NCI-H1436 treated with DMSO at 0.1 percent for 48 hours (cell line): ENCODE data around the gene GBP7.
"Not testable (repeated sequence)": the region's sequence is repeated elsewhere in the genome, so short reads cannot be mapped to it uniquely, and the experiment has no call there.

Experiments
- DNase-seq: peaks from one replicate; lab custom pipeline; 2025; lab: John Stamatoyannopoulos, UW

The GBP7 gene

DNA sequence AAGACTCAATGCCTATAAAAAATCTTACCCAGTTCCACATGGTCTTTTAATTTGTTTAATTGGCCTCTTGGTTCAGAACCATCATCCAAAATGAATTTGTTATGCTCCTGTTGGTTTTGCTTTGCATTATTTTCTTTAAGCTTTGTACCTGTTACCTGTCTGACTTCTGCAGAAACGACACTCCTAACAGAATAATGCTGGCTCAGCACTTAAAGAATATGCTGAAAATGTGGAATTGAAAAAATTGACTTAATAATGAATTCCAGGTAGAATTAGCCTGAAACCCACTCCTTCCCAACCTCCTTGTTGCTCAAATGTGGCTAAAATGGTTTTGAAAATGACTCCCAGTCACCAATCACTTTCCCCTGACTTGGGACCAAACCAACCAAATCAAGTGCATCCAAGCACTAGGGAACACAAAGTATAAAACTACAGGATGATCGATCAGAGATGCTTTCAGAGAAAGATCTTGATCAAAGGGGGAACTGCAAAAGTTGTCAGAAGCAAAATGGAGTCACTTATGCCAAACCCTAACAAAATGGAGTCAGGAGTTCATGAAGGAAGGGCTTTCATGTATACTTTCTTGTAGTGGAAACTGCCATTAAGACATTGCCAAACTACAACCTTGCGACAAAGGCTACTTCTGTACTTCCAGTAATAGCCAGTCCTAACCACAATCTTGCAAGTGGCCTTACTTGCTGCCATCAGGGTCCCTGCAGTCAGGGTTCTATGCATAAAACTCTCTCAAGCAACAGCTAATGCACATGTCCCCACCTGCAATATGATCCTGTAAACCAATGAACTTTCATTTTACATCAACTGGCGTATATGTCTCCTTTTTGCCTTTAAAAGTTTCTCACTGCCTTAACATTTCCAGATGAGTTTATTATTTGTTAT lies 5.4 kb downstream of the GBP7 start:
- no peak for DNase-seq

DNA sequence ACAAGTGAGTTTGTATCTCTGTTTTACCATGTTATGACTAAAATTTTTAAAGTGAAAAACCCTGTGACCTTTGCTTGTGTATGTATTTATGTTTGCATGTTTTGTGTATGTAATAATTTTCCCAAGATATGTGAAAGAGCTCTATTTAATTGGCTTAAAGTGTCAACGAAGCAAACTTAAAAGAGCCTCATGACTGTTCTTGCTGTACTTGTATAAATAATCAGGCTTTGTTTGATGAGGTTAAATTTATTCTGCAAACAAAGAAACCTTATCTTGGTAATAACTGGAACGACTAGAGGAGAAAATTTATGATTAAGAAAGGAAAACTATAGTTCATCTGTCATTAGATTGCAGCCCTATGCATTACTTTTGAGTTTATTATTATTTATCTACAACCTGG lies 6.6 kb downstream of the GBP7 start:
- DNase-seq, result no peak

DNA sequence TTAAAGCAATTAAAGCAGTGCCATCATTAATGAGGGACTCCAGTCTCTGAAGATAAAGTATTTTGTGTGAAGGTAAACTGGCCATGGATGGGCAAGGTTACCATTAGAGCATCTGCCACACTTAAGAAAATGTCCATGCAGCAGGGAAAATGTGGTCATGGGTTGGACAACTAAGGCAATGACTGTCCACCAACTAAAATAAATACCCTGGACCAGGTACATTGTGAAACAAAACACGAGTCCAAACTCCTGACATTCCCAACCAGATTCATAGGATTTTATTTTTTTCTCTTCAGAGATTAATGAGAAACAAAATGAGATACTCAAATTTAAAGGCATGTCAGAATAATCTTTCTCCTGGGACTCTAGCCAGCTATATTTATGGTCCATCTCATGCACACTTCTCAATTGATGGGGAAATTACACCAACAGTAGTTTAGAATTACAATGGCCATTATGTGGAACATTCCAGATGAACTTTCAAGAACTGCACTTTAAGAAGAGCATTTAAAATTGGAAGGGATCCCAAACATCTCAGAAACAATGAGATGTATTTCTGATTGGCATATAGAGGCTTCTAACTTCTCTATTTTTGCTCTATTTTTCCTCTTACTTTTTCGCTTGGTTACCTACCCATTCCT lies 8.1 kb downstream of the GBP7 start:
- DNase-seq, result no peak

- DNase-seq, result no peak
Observed at GRCh38 chr1:89166705-89167104, 9.1 kb downstream of the GBP7 start.

- DNase-seq, result no peak
Observed at GRCh38 chr1:89165811-89166210, 10.0 kb downstream of the GBP7 start.

GRCh38 chr1:89151047-89151446 lies 24.8 kb downstream of the GBP7 start:
- no peak for DNase-seq

DNA sequence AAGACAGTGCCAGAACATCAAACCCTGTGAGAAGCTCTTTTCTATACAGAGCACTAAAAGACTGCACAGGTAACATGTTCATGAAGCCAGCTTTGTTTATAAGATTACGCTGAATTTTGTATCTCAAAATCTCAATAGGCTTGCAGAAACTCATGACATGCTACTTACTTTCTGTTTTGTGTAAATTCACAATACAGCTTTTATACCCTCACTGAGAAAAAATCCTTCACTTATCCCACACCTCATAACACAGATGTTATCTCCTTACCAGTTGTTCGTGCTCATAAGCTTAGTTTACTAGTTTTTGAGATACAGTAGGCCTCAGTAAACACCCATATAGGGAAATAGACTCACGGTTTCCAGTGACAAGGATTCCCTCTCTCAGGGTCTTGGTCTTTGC lies 25.8 kb downstream of the GBP7 start:
- DNase-seq, result no peak

GRCh38 chr1:89149229-89149628 lies 26.6 kb downstream of the GBP7 start:
- DNase-seq, result no peak

- DNase-seq, result no peak
Observed at GRCh38 chr1:89147678-89148658, 27.8 kb downstream of the GBP7 start.

DNA sequence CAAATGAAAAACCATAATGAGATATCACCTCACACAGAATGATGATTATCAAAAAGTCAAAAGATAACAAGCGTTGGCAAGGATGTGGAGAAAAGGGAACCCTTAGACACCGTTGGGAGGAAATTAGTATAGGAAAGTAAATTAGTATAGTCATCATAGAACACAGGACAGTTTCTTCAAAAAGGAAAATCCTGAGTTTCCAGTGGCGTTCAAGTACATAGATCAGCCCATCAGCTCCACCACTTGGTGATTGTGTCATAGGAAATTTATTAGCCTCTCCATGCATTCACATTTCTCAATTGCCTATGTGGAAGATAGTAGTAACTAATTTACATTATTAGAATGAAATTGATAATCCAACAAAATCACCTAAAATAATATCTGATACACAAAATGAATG lies 29.1 kb downstream of the GBP7 start:
- DNase-seq, result no peak

- DNase-seq, result no peak
Observed at GRCh38 chr1:89143484-89143883, 32.3 kb downstream of the GBP7 start.

DNA sequence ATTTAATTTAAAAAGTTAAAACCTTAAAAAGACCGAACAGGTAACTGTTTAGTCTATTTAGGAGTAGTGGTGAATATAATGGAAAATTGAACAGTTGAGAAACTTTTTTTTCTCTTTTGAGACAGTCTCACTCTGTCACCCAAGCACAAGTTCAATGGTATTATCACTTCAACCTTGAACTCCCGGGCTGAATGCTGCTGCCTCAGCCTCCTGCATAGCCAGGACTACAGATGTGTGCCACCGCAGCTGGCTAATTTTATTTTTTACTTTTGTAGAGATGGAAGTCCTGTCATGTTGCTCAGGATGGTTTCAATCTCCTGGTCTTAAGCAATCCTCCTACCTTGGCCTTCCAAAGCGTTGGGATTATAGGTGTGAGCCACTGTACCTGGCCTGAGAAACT lies 33.6 kb downstream of the GBP7 start:
- DNase-seq, result no peak

DNA sequence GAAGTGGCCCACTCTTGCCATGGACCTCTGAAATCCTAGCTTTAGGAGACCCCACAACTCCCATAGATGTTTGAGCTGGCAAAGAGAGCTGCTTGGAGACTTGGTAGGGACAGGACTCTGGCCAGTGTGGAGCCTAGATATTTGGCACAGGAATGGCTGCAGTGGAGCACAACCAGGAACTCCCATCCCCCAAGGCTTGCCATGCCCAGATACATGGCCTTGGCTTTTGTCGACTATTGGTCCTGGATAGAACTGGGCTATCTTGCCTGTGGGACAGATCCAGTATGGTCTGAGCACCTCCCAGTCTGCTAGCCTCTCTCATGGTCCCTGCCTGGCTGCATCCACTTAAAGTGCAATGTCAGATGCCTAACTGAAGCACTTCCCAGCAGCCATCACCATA lies 42.1 kb downstream of the GBP7 start:
- DNase-seq, result no peak

DNA sequence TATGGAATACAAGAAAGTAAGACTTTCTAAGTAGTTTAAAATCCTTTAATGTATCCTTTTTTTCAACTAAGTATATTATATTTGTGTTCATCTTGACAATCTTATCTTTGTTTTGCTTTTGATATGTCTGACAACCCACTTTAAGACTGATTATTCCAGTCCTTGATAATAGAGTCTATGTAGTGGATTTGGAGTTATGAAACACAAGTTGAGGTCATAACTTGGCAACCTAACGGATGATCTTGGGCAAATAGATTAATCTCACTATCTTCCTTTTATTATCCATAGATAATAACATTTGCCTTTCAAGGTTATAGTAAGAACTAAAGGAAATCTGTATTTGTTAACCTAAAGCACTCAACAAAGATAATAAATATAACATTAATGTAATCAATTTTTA lies 45.1 kb downstream of the GBP7 start:
- no peak for DNase-seq

DNA sequence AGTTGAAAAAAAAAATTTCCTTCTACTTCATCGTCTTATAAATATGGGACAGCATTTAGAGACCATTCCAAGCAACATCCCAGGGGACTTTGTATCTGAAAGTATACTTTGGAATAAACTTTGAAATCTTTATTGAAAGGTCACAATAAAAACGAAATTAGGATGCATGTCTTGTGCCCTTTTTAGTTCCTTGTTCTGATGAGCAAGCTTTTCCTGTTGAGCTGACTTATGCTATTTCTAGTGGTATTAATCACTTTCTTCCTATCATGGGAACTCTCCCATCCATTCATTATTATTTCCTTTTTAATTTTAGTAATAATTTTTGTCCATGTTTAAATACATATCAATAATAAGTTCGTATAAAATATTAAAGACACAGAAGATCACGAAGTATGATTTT lies 45.9 kb downstream of the GBP7 start:
- DNase-seq, result no peak

DNA sequence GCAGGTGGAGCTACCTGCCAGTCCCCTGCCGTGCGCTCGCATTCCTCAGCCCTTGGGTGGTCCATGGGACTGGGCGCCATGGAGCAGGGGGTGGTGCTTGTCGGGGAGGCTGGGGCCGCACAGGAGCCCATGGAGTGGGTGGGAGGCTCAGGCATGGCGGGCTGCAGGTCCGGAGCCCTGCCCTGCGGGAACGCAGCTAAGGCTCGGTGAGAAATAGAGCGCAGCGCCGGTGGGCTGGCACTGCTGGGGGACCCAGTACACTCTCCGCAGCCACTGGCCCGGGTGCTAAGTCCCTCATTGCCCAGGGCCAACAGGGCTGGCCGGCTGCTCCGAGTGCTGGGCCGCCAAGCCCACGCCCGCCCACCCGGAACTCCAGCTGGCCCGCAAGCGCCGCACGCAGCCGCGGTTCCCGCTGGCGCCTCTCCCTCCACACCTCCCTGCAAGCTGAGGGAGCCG lies 47.8 kb downstream of the GBP7 start:
- DNase-seq, result not testable (repeated sequence)

DNA sequence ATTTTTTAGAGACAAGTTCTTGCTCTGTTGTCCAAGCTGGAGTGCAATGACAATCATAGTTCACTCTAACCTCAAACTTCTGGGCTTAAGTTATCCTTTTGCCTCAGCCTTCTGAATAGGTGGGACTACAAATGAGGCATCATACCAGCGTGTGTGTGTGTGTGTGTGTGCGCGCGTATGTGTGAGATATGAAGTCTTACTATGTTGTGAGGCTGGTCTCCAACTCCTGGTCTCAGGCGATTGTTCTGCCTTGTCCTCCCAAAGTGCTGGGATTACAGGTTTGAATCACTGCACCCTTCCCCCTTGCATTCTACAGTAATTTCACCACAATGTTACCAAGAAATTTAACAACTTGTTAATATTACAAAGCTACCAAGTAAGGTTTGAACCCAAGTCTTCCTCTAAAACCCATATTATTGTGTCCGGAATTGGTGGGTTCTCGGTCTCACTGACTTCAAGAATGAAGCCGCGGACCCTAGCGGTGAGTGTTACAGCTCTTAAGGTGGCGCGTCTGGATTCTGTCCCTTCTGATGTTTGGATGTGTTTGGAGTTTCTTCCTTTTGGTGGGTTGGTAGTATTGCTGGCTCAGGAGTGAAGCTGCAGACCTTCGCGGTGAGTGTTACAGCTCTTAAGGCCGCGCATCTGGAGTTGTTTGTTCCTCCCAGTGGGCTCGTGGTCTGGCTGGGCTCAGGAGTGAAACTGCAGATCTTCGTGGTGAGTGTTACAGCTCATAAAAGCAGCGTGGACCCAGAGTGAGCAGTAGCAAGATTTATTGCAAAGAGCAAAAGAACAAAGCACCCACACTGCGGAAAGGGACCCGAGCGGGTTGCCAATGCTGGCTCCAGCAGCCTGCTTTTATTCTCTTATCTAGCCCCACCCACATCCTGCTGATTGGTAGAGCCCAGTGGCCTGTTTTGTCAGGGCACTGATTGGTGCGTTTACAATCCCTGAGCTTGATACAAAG lies 48.9 kb downstream of the GBP7 start:
- not testable (repeated sequence) for DNase-seq

DNA sequence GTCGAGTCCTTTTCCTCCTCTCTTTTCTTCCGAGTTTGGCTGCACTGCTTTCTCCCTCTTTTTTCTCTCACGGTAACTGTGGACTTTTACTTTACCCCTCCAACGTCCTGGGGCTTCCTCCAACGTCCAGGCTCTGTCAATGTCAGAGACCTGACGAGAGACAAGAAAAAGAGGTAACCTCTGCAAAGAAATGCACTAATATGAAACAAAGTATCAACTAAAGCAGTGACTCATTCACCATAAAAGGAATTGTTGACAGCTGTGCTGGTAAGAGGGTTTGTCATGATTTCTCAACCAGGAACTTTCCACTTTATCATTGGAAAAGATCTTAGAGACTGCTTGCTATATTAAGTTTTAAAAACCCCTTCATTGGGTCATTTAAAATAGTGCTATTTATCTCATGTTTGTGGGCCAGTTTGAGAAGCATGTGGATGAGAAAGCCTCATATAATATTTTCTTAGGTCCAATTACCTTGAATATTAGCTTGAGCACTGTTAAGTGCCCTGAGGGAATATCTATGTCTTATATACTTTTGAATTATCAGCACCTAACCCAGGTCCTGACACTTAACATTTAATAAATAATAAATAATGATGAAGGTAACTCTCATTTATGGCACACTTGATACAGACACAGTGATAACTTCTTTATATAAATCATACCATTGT lies 49.8 kb downstream of the GBP7 start, which contains the start of gene GBP2:
GBP2 (minus strand) TSS at position 202 of the 668 bp plus-strand sequence. CDS start 4,148 bp downstream, outside the sequence.
- DNase-seq, result no peak

DNA sequence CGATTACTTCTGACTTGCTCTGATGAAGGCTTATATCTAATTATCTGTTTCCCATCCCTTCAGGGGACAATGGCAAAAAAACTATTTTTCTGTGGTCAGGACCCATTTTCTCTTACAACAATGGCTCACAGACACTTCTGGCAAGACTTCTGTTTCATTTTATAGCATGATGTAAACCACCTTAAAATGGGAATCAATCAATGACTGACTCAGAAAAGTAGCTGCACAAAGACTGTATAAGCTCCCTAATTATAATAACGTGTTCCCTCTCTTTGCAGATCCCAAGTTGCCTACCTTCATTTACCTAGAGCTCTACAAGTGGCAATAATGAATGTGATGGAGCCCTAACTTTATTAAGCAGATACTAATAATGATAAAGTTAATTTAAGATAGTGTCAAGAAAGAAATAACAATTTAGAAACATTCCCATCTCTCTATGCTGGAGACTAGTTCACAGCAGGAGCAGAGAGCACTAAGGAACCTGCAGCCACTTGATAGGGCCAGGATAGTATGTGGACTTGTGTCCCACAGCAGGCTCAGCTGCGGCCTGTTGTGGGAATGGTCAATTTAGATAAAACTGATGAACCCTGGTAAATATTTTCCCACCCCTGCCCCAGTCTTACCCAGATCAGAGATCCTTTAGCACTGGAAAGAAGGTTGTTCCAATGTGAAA lies 50.4 kb downstream of the GBP7 start:
- DNase-seq, result no peak

DNA sequence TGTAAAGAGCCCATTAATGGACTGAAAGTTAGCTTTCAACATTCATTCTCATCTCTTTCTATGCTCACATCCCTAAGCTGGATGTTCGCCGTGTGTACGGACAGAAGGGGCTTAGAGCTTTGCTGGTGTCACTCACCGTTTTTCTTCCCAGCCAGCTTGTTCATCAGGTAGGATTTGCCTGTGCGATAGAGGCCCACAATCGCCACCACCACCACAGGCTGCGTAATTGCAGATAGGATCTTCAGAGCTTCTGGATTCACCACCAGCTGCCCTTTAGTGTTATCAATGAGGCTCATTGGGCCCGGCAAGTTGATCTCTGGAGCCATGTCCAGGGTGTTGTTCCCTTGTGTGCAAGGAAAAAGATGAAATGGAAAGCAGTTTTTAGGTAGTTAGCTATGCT lies 54.2 kb downstream of the GBP7 start:
- no peak for DNase-seq
